IMR-90 (cell line): ENCODE measurements around the gene NGEF.

Experiments
- MAZ ChIP-seq: IDR thresholded peaks from 2 replicates; pipeline ENCODE4 v1.6.1; 2012; ENCODE audit warnings: low read depth, mild to moderate bottlenecking, low read length, improper control_type of control experiment, moderate library complexity, borderline replicate concordance
- NFE2L2 ChIP-seq: fragments of 150-350 bp; IDR thresholded peaks from 2 replicates; pipeline ENCODE4 v1.6.1; 2016; ENCODE audit warnings: low read depth, mild to moderate bottlenecking, low read length
- POLR2A ChIP-seq: IDR thresholded peaks from 2 replicates; pipeline ENCODE4 v1.6.1; 2012; ENCODE audit warnings: mild to moderate bottlenecking, low read depth, low read length

- no peak for TF ChIP-seq MAZ
- TF ChIP-seq POLR2A: no peak
- no peak for TF ChIP-seq NFE2L2
These were observed 160.4 kb downstream of the NGEF start for GRCh38 chr2:232852676-232853075.
